Measurements from ENCODE around the gene ITGAE.

DNA sequence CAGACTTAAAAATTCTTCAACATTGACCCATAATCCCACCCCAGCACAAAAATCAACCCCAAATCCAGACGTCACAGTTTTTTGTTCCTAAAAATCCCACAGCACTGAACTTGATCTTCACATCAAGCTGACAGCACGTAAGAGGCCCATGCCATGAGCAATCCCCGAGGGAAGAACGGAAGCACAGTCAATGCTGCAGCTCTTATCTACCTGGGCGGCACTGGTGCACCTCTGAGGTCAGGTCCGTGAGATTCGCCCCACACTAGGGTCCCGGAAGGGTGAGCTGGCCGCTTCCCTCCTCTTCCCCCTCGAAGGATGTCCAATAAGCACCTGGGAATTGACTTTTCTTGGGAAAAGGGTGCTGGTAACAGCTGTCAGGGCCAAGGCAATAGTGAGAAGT lies 11.3 kb upstream of the ITGAE start:
- no peak for TF ChIP-seq YY1 (IDR thresholded peaks at IDR 0.05; ENCODE audit: low read depth)
- TF ChIP-seq MAX (IDR thresholded peaks at IDR 0.05): no peak
- no peak for TF ChIP-seq FOXM1 (IDR thresholded peaks at IDR 0.05; ENCODE audit: borderline replicate concordance, low read depth)
- TF ChIP-seq RAD21 (IDR thresholded peaks at IDR 0.05; ENCODE audit: low read depth): no peak
- TF ChIP-seq EP300 (IDR thresholded peaks at IDR 0.05; ENCODE audit: borderline replicate concordance): no peak
- TF ChIP-seq TAF1 (IDR thresholded peaks at IDR 0.05; ENCODE audit: low read depth): no peak
- TF ChIP-seq, protein P1, sequence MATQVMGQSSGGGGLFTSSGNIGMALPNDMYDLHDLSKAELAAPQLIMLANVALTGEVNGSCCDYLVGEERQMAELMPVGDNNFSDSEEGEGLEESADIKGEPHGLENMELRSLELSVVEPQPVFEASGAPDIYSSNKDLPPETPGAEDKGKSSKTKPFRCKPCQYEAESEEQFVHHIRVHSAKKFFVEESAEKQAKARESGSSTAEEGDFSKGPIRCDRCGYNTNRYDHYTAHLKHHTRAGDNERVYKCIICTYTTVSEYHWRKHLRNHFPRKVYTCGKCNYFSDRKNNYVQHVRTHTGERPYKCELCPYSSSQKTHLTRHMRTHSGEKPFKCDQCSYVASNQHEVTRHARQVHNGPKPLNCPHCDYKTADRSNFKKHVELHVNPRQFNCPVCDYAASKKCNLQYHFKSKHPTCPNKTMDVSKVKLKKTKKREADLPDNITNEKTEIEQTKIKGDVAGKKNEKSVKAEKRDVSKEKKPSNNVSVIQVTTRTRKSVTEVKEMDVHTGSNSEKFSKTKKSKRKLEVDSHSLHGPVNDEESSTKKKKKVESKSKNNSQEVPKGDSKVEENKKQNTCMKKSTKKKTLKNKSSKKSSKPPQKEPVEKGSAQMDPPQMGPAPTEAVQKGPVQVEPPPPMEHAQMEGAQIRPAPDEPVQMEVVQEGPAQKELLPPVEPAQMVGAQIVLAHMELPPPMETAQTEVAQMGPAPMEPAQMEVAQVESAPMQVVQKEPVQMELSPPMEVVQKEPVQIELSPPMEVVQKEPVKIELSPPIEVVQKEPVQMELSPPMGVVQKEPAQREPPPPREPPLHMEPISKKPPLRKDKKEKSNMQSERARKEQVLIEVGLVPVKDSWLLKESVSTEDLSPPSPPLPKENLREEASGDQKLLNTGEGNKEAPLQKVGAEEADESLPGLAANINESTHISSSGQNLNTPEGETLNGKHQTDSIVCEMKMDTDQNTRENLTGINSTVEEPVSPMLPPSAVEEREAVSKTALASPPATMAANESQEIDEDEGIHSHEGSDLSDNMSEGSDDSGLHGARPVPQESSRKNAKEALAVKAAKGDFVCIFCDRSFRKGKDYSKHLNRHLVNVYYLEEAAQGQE (IDR thresholded peaks at IDR 0.05; ENCODE audit: low read depth): no peak
- no peak for TF ChIP-seq TEAD4 (IDR thresholded peaks at IDR 0.05)
- no peak for TF ChIP-seq CEBPB (IDR thresholded peaks at IDR 0.05)
- TF ChIP-seq CREB1 (IDR thresholded peaks at IDR 0.05; ENCODE audit: low read depth): no peak
- no peak for TF ChIP-seq TCF12 (IDR thresholded peaks at IDR 0.05; ENCODE audit: low read depth)
- TF ChIP-seq NFIC (IDR thresholded peaks at IDR 0.05): no peak
- no peak for TF ChIP-seq EGR1 (IDR thresholded peaks at IDR 0.05)
- TF ChIP-seq, protein P2, sequence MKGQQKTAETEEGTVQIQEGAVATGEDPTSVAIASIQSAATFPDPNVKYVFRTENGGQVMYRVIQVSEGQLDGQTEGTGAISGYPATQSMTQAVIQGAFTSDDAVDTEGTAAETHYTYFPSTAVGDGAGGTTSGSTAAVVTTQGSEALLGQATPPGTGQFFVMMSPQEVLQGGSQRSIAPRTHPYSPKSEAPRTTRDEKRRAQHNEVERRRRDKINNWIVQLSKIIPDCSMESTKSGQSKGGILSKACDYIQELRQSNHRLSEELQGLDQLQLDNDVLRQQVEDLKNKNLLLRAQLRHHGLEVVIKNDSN (IDR thresholded peaks at IDR 0.05): no peak

All from Ishikawa (cell line).